Measurements from ENCODE around the gene GRID1.

GRID1 gene

DNA sequence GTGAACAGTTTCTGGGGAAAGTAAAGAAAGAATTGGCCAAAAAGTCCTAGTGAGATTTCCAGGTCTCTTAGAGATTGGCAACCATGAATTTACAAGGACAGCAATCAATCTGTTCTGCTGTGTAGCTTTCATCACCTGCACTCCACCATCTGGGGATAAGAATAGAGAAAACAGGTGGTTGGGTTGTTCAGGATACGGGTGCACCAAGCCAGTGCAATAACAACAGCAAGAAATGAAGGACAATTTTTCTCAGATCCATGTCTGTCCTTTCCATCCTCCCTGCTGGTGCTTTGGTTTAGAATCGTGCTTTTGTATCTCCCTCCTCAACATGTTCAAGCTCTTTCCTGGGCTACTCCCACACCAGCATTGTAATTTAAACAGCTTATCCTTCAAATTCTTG is 787.7 kb downstream of the GRID1 start:
- DNase-seq = peak in 1 of 58 donors; percentile 18

GRCh38 chr10:85575441-85575840 is 791.2 kb downstream of the GRID1 start:
- no peak for DNase-seq

- DNase-seq = no peak
Measured at GRCh38 chr10:85570871-85571270, 795.7 kb downstream of the GRID1 start.

DNA sequence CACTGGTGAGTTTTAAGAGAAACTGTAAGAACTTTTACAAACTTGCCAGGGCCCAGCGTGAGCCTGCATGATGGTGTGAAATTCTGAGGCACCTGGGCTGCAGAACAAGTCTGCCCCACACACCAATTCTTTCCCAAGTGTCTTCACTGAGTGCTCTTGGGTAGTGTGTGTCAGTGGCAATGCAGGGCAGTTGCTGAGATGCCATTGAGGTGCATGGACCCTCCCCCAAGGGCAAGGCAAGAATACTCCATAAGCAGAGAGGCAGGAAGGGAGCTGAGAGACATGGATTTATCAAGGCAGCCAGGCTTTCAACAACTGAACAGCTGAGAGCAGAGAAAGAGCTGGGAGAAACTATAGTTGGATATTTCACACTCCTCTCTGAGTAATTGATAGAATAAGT is 801.2 kb downstream of the GRID1 start:
- no peak for DNase-seq

DNA sequence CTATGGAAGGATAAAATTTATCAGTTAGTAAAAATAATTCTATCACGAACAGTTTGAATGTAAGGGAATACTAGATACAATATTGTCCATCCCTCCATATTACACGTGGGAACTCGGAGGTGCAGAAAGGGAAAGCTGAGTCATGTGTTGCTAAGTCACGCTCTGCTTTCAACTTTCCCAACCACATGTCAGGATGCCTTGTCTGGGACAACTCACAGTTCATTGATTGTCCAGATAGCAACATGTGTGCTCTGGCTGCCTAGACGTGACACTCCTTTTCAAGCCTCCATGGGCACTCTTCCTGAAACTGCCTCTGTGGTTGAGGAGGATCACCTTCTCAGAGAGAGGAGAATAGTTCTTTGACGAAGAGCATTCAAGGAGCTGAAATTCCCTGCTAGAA is 808.1 kb downstream of the GRID1 start:
- DNase-seq = no peak

GRCh38 chr10:85557706-85558105 is 808.9 kb downstream of the GRID1 start:
- DNase-seq = no peak

DNA sequence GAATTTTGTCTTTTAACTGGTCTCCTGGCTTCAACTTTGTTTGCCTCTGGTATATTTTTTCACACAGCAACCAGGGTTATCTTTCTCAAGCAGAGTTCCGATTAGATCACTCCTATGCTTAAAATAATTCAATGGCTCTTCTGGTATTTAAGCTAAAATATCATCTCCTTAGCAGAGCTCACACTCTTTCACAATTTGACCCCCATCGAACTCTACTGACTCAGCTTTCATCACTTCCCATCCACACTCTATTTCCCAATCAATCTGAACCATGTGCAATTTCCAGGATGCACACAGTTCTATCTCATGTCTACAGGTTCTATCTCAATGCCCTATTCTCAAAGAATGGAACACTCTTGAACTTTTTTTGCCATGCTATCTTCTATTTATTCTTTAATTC is 809.5 kb downstream of the GRID1 start:
- no peak for DNase-seq
